Endothelial cell of umbilical vein (primary cell): ENCODE data around the gene PCLO. TPM values are rescaled to one million over a fixed set of nuclear protein-coding genes. Genes with fewer than 3 reads are reported as not detected.

Experiments
- BruUV-seq: library from RNA; stranded (reverse); fragments of 400-500 nt; replicated peaks from 2 replicates; lab custom pipeline; 2021; lab: Mats Ljungman, UMichigan
- CTCF ChIA-PET: fragments of 300-600, 350-600 bp; sonication (Branson Sonifier 250); formaldehyde crosslinking; loops from one replicate; lab custom pipeline; 2021; ENCODE audit warnings: antibody characterized with exemption, inconsistent platforms; lab: Charles Lee
- POLR2A ChIA-PET: fragments of 300-600, 350-600 bp; sonication (Branson Sonifier 250); formaldehyde crosslinking; loops from one replicate; lab custom pipeline; 2021; ENCODE audit warnings: antibody characterized with exemption, inconsistent platforms; lab: Charles Lee
- DNase-seq: peaks from one replicate; pipeline ENCODE4 v3.0.0-alpha.2; 2011; ENCODE audit warnings: low read depth, low spot score
- FAIRE-seq: peaks from 2 replicates; lab custom pipeline; 2011; peaks lifted over from hg19 to GRCh38; lab: Jason Lieb, UNC
- H2AFZ ChIP-seq: 2 replicates; pipeline ENCODE4 v1.6.0; 2012; ENCODE audit warnings: low read depth, low read length, control low read depth, inconsistent platforms
- H3K27ac ChIP-seq: 2 replicates; pipeline ENCODE4 v1.5.1; 2011; ENCODE audit warnings: low read depth, mild to moderate bottlenecking, control low read depth, low read length, moderate library complexity; ENCODE audit not compliant: insufficient read depth
- H3K27me3 ChIP-seq, 2 experiments: 2 replicates each; pipeline versions ENCODE4 v1.6.0 to v1.6.1; 2011; ENCODE audit warnings: low read length in 2 of 2, mixed read lengths in 1 of 2; ENCODE audit not compliant: control insufficient read depth in 2 of 2, insufficient read depth in 2 of 2
- H3K36me3 ChIP-seq, 2 experiments: 2 replicates in 1 of 2; 3 replicates in 1 of 2; pipeline ENCODE4 v1.5.1; 2011; ENCODE audit warnings: low read length in 2 of 2, mild to moderate bottlenecking in 1 of 2, moderate library complexity in 1 of 2; ENCODE audit not compliant: control insufficient read depth in 2 of 2, insufficient read depth in 2 of 2; ENCODE audit errors: extremely low read depth in 1 of 2
- H3K4me1 ChIP-seq: 3 replicates; pipeline ENCODE4 v1.5.1; 2011; ENCODE audit warnings: mild to moderate bottlenecking, low read length; ENCODE audit not compliant: control insufficient read depth, insufficient read depth; ENCODE audit errors: extremely low read depth
- H3K4me2 ChIP-seq: 2 replicates; pipeline ENCODE4 v1.6.1; 2011; ENCODE audit warnings: low read length, control low read depth, mixed read lengths; ENCODE audit not compliant: insufficient read depth
- H3K4me3 ChIP-seq, 3 experiments: fragments of 200-600 bp in 1 of 3; sonication (generic), shearing (Covaris generic) in 1 of 3; replicated peaks in 1 of 3; 2 replicates each; pipeline ENCODE4 v1.5.1; 2011 to 2016; ENCODE audit warnings: control low read depth in 3 of 3, low read length in 3 of 3, mild to moderate bottlenecking in 2 of 3, inconsistent platforms in 1 of 3, low read depth in 1 of 3, moderate library complexity in 1 of 3; ENCODE audit not compliant: insufficient read depth in 1 of 3
- H3K79me2 ChIP-seq: 2 replicates; pipeline ENCODE4 v1.6.0; 2012; ENCODE audit warnings: low read length, inconsistent platforms; ENCODE audit not compliant: control insufficient read depth, insufficient read depth
- H3K9ac ChIP-seq: replicated peaks from 2 replicates; pipeline ENCODE3; 2011; ENCODE audit warnings: low read length, control low read depth; ENCODE audit not compliant: insufficient read depth; ENCODE audit errors: extremely low read depth
- H3K9me1 ChIP-seq: replicated peaks from 3 replicates; pipeline ENCODE4 v1.6.0; 2011; ENCODE audit warnings: mild to moderate bottlenecking, low read length; ENCODE audit not compliant: control insufficient read depth, insufficient read depth; ENCODE audit errors: extremely low read depth
- H3K9me3 ChIP-seq: replicated peaks from 2 replicates; pipeline ENCODE4 v1.5.1; 2012; ENCODE audit warnings: low read length, inconsistent platforms; ENCODE audit not compliant: control insufficient read depth, insufficient read depth
- H4K20me1 ChIP-seq: replicated peaks from 2 replicates; pipeline ENCODE3; 2011; ENCODE audit warnings: mild to moderate bottlenecking, low read length; ENCODE audit not compliant: control insufficient read depth, insufficient read depth; ENCODE audit errors: extremely low read depth
- EZH2 ChIP-seq: IDR thresholded peaks from 2 replicates; pipeline ENCODE4 v1.6.1; 2012; ENCODE audit warnings: borderline replicate concordance, low read depth, mild to moderate bottlenecking, moderate library complexity, low read length, inconsistent platforms; ENCODE audit not compliant: severe bottlenecking
- FOS ChIP-seq: IDR thresholded peaks from 2 replicates; pipeline ENCODE4 v1.6.1; 2011; ENCODE audit warnings: mild to moderate bottlenecking, low read length, moderate library complexity, borderline replicate concordance; ENCODE audit not compliant: insufficient read depth
- GATA2 ChIP-seq: IDR thresholded peaks from 2 replicates; pipeline ENCODE4 v1.7.0; 2011; ENCODE audit warnings: low read depth, mild to moderate bottlenecking, moderate library complexity, mixed read lengths, low read length; ENCODE audit not compliant: insufficient read length, insufficient read depth
- JUN ChIP-seq: IDR thresholded peaks from 2 replicates; pipeline ENCODE4 v1.6.1; 2011; ENCODE audit warnings: borderline replicate concordance, low read depth; ENCODE audit not compliant: insufficient read length, insufficient read depth
- POLR2A ChIP-seq: IDR thresholded peaks from 2 replicates; pipeline ENCODE4 v1.6.1; 2012; ENCODE audit warnings: low read depth, mild to moderate bottlenecking, control low read depth, low read length
- POLR2AphosphoS5 ChIP-seq: IDR thresholded peaks from 2 replicates; pipeline ENCODE4 v1.6.1; 2012; ENCODE audit warnings: low read depth, mild to moderate bottlenecking, control low read depth, low read length, moderate library complexity; ENCODE audit not compliant: insufficient read depth
- dilution Hi-C: fragments of 300-500 bp; cut with MboI; formaldehyde crosslinking; loops from one replicate; pipeline ENCODE4 v1.15.0; 2019; ENCODE audit warnings: low sequenced_read_pairs; ENCODE audit not compliant: extremely low pct_ligation_motif_present
- intact Hi-C: fragments of 100-400 bp; cut with micrococcal nuclease; formaldehyde crosslinking; loops from one replicate; pipeline ENCODE4 v1.10.0; 2022
- polyA plus RNA-seq, 4 experiments: library from polyadenylated mRNA; depleted of rRNA in 3 of 4; stranded (reverse) in 3 of 4; unstranded in 1 of 4; fragments of >200 nt; gene quantifications; 2 replicates each; pipeline versions ENCODE4 v1.2.1 to v1.2.3, GENCODE V29; 2011 to 2012; ENCODE audit warnings: missing spikeins in 1 of 4
- total RNA-seq: library from RNA; stranded (reverse); gene quantifications from 2 replicates; pipeline ENCODE4 v1.2.3, GENCODE V29; 2021
- TF ChIP-seq, protein P1 (sequence below), 2 donors: IDR thresholded peaks; 1 replicate in 1 of 2; 2 replicates in 1 of 2; pipeline ENCODE4 v1.5.1; 2011; ENCODE audit warnings: low read length in 2 of 2, mild to moderate bottlenecking in 2 of 2, moderate library complexity in 2 of 2, control low read depth in 1 of 2, inconsistent platforms in 1 of 2, low read depth in 1 of 2; ENCODE audit not compliant: insufficient read depth in 1 of 2; ENCODE audit errors: extremely low read depth in 1 of 2
- TF ChIP-seq, protein P2 (sequence below): IDR thresholded peaks from 2 replicates; pipeline ENCODE4 v1.6.1; 2011; ENCODE audit not compliant: insufficient read depth, insufficient read length

The PCLO gene
- total and polyA plus RNA-seq, 2 donors (not counting 3 experiments of a cell fraction or from before 2014, with no cell fraction given): 0.04 to 0.75 TPM

DNA sequence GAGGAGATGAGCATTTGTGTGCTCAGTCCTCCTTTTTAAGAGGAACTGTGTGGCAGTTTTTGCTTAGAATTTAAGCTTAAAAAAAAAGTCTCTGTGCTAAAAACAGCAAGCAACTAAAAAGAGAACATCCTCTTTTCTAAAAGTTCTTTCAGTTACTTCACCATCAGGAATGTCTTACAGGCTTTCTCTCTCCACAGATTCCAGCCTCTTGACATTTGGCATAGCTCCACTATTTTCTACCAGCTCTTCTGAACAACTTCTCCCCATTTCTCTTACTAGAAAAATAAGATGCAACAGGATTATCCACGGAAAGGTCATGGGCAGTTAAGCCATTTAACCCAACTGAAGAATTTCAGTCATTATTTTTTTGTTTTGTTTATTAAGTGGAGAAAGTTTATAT lies 13.2 kb downstream of the PCLO start:
- Histone ChIP-seq H3K79me2 (no peaks in the 10 kb centered on the region), H3K36me3 (no peaks in the 10 kb centered on the region), H3K4me3 (no peak overlapping the region), H3K9me1 (no peaks in the 10 kb centered on the region), H3K4me2 (no peak overlapping the region), H3K9ac (no peak overlapping the region), H4K20me1 (no peaks in the 10 kb centered on the region), H3K9me3 (no peaks in the 10 kb centered on the region), H3K27ac (no peak overlapping the region), H3K4me1 (peaks cover 11% of the 10 kb centered on the region), H2AFZ (no peak overlapping the region), H3K27me3 (no peaks in the 10 kb centered on the region)
- intact Hi-C loops (no loop called here), dilution Hi-C loops (no loop called here)
- TF ChIP-seq POLR2AphosphoS5 (no peak), JUN (no peak), GATA2 (no peak), FOS (no peak)
- TF ChIP-seq, protein P1, sequence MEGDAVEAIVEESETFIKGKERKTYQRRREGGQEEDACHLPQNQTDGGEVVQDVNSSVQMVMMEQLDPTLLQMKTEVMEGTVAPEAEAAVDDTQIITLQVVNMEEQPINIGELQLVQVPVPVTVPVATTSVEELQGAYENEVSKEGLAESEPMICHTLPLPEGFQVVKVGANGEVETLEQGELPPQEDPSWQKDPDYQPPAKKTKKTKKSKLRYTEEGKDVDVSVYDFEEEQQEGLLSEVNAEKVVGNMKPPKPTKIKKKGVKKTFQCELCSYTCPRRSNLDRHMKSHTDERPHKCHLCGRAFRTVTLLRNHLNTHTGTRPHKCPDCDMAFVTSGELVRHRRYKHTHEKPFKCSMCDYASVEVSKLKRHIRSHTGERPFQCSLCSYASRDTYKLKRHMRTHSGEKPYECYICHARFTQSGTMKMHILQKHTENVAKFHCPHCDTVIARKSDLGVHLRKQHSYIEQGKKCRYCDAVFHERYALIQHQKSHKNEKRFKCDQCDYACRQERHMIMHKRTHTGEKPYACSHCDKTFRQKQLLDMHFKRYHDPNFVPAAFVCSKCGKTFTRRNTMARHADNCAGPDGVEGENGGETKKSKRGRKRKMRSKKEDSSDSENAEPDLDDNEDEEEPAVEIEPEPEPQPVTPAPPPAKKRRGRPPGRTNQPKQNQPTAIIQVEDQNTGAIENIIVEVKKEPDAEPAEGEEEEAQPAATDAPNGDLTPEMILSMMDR (IDR thresholded peaks at IDR 0.05; ENCODE audit: extremely low read depth in 1 of 2, insufficient read depth in 1 of 2, low read depth in 1 of 2, low read length in 2 of 2): no peak
- no TSS peak for BruUV-seq
- ChIA-PET CTCF (no interaction called here), POLR2A (no interaction called here)
- FAIRE-seq (no peak), DNase-seq (no peak)

DNA sequence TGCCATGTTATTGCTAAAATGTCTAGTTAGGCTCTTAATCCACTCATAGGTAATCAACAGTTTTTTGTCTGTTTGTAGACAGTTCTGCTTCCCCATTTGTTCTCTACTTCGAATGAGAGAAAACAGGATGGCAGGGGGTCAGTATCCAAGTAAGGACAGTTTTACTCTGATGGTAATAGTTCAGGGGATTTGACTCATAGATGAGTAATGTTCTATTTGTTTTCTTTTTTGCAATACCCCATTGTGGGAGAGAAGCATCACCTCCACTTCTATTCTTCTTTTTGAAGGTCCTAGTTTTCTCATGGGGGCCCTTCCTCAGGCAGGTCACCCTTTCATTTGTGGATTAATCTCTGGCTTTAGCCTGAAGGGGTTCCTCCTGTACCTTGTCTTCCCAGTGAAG lies 13.9 kb downstream of the PCLO start:
- H3K27me3 ChIP-seq: no peaks in the 10 kb centered on the region
- CTCF ChIA-PET: no interaction called here
- intact Hi-C loops: no loop called here

More for the DNA sequence above, 13.9 kb downstream of the PCLO start:
- Histone ChIP-seq H3K9me3 (no peaks in the 10 kb centered on the region), H3K9ac (no peak overlapping the region), H3K9me1 (no peaks in the 10 kb centered on the region), H3K27ac (peak overlapping the region; percentile 11), H3K36me3 (no peaks in the 10 kb centered on the region), H2AFZ (no peak overlapping the region), H3K4me1 (peaks cover 11% of the 10 kb centered on the region), H3K79me2 (no peaks in the 10 kb centered on the region), H3K4me3 (no peak overlapping the region), H3K4me2 (peak overlapping the region; percentile 36), H4K20me1 (no peaks in the 10 kb centered on the region)
- TF ChIP-seq JUN (peak; percentile 37), POLR2A (no peak), EZH2 (no peak), POLR2AphosphoS5 (no peak), FOS (peak; percentile 59)
- TF ChIP-seq, protein P2, sequence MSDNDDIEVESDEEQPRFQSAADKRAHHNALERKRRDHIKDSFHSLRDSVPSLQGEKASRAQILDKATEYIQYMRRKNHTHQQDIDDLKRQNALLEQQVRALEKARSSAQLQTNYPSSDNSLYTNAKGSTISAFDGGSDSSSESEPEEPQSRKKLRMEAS: no peak
- TF ChIP-seq, protein P1 (IDR thresholded peaks at IDR 0.05; ENCODE audit: extremely low read depth in 1 of 2, insufficient read depth in 1 of 2, low read depth in 1 of 2, low read length in 2 of 2): no peak
- BruUV-seq: no TSS peak
- POLR2A ChIA-PET: no interaction called here
- dilution Hi-C loops: no loop called here
- DNase-seq: peak; percentile 37
- FAIRE-seq: peak; percentile 21
